DOHH2 (cell line): Measurements from ENCODE around the gene ADCY7.

ENCODE experiments used
- H3F3A ChIP-seq: fragments of 200-600 bp; sonication (generic), shearing (Covaris generic); 2 replicates; pipeline ENCODE4 v1.6.0; 2016; ENCODE audit warnings: antibody characterized with exemption, mild to moderate bottlenecking; ENCODE audit not compliant: control insufficient read depth, insufficient read depth
- H3K27ac ChIP-seq: fragments of 200-600 bp; sonication (generic); 2 replicates; pipeline ENCODE4 v1.5.1; 2014; ENCODE audit warnings: low read depth, mild to moderate bottlenecking, low read length, moderate library complexity
- H3K27me3 ChIP-seq: fragments of 200-600 bp; sonication (generic); 2 replicates; pipeline ENCODE4 v1.6.1; 2014; ENCODE audit warnings: mild to moderate bottlenecking, low read length, mixed read lengths; ENCODE audit not compliant: control insufficient read depth
- H3K36me3 ChIP-seq: fragments of 200-600 bp; sonication (generic); 2 replicates; pipeline ENCODE4 v1.6.1; 2014; ENCODE audit warnings: mild to moderate bottlenecking, low read length, moderate library complexity, mixed read lengths; ENCODE audit not compliant: control insufficient read depth
- H3K4me1 ChIP-seq: fragments of 200-600 bp; sonication (generic); 2 replicates; pipeline ENCODE4 v1.6.1; 2014; ENCODE audit warnings: mild to moderate bottlenecking, low read length, mixed read lengths; ENCODE audit not compliant: control insufficient read depth
- H3K4me2 ChIP-seq: fragments of 200-600 bp; sonication (generic); 2 replicates; pipeline ENCODE4 v1.6.0; 2014; ENCODE audit warnings: mild to moderate bottlenecking, low read length, moderate library complexity
- H3K4me3 ChIP-seq: fragments of 200-600 bp; sonication (generic); 2 replicates; pipeline ENCODE4 v1.5.1; 2014; ENCODE audit warnings: mild to moderate bottlenecking, low read length, mixed read lengths
- H3K79me2 ChIP-seq: fragments of 200-600 bp; sonication (generic); 2 replicates; pipeline ENCODE4 v1.6.1; 2014; ENCODE audit warnings: mild to moderate bottlenecking, low read length, mixed read lengths; ENCODE audit not compliant: control insufficient read depth
- H3K9me2 ChIP-seq: fragments of 200-600 bp; sonication (generic); replicated peaks from 2 replicates; pipeline ENCODE4 v1.6.1; 2014; ENCODE audit warnings: mild to moderate bottlenecking, low read length, mixed read lengths; ENCODE audit not compliant: control insufficient read depth
- H3K9me3 ChIP-seq: fragments of 200-600 bp; sonication (generic); 2 replicates; pipeline ENCODE4 v1.6.1; 2014; ENCODE audit warnings: antibody characterized with exemption, low read length, mixed read lengths; ENCODE audit not compliant: control insufficient read depth, insufficient read depth
- H4K20me1 ChIP-seq: fragments of 200-600 bp; sonication (generic); 2 replicates; pipeline ENCODE4 v1.6.0; 2014; ENCODE audit warnings: low read depth, mild to moderate bottlenecking, antibody characterized with exemption, low read length, moderate library complexity; ENCODE audit not compliant: control insufficient read depth, insufficient read depth
- CTCF ChIP-seq: fragments of 200-600 bp; sonication (generic); IDR thresholded peaks from one replicate; pipeline ENCODE4 v1.5.1; 2014; ENCODE audit warnings: antibody characterized with exemption, mild to moderate bottlenecking, low read depth, low read length; ENCODE audit not compliant: poor library complexity, severe bottlenecking
- EZH2phosphoT487 ChIP-seq: fragments of 200-600 bp; sonication (generic); IDR thresholded peaks from 2 replicates; pipeline ENCODE4 v1.6.1; 2017; ENCODE audit warnings: borderline replicate concordance, mild to moderate bottlenecking, antibody characterized with exemption, low read length, moderate library complexity, mixed read lengths

Gene ADCY7

GRCh38 chr16:50253514-50253910 is 12.8 kb upstream of the ADCY7 start:
- H3K4me2 ChIP-seq: no peak overlapping the region
- H3K36me3 ChIP-seq: no peaks in the 10 kb centered on the region
- H3K4me1 ChIP-seq: peaks cover 9% of the 10 kb centered on the region
- H3K27me3 ChIP-seq: peaks cover 17% of the 10 kb centered on the region
- no peaks in the 10 kb centered on the region for H3K79me2 ChIP-seq
- TF ChIP-seq EZH2phosphoT487: no peak
- no peak for TF ChIP-seq CTCF
- H3K4me3 ChIP-seq: no peak overlapping the region
- no peaks in the 10 kb centered on the region for H3K9me3 ChIP-seq
- no peaks in the 10 kb centered on the region for H3K9me2 ChIP-seq
- H3F3A ChIP-seq: no peaks in the 10 kb centered on the region
- no peaks in the 10 kb centered on the region for H4K20me1 ChIP-seq
- no peak overlapping the region for H3K27ac ChIP-seq

GRCh38 chr16:50254072-50254471 is 12.3 kb upstream of the ADCY7 start:
- Histone ChIP-seq H3K4me1 (peaks cover 9% of the 10 kb centered on the region), H3K9me3 (no peaks in the 10 kb centered on the region), H3K9me2 (no peaks in the 10 kb centered on the region), H3K27ac (no peak overlapping the region), H4K20me1 (no peaks in the 10 kb centered on the region), H3K36me3 (no peaks in the 10 kb centered on the region), H3K27me3 (peaks cover 22% of the 10 kb centered on the region), H3K4me2 (no peak overlapping the region), H3K4me3 (no peak overlapping the region), H3F3A (no peaks in the 10 kb centered on the region), H3K79me2 (no peaks in the 10 kb centered on the region)
- no peak for TF ChIP-seq EZH2phosphoT487
- no peak for TF ChIP-seq CTCF

- Histone ChIP-seq H3K4me1 (peaks cover 12% of the 10 kb centered on the region), H3K4me2 (no peak overlapping the region), H3K27ac (no peak overlapping the region), H3K27me3 (peaks cover 37% of the 10 kb centered on the region), H3K79me2 (no peaks in the 10 kb centered on the region), H4K20me1 (no peaks in the 10 kb centered on the region), H3K36me3 (no peaks in the 10 kb centered on the region), H3K9me3 (no peaks in the 10 kb centered on the region), H3K4me3 (no peak overlapping the region), H3K9me2 (no peaks in the 10 kb centered on the region), H3F3A (no peaks in the 10 kb centered on the region)
- TF ChIP-seq CTCF: no peak
- TF ChIP-seq EZH2phosphoT487: no peak
These were observed 10.8 kb upstream of the ADCY7 start for GRCh38 chr16:50255538-50255937.

- Histone ChIP-seq H3K36me3 (no peaks in the 10 kb centered on the region), H3K27ac (no peak overlapping the region), H3F3A (no peaks in the 10 kb centered on the region), H3K27me3 (peaks cover 47% of the 10 kb centered on the region), H4K20me1 (no peaks in the 10 kb centered on the region), H3K4me3 (no peak overlapping the region), H3K9me2 (no peaks in the 10 kb centered on the region), H3K79me2 (no peaks in the 10 kb centered on the region), H3K4me2 (no peak overlapping the region), H3K9me3 (no peaks in the 10 kb centered on the region), H3K4me1 (peaks cover 12% of the 10 kb centered on the region)
- TF ChIP-seq CTCF: no peak
- TF ChIP-seq EZH2phosphoT487: no peak
These were observed 9.7 kb upstream of the ADCY7 start for GRCh38 chr16:50256604-50257003.
